Activated CD4-positive, alpha-beta T cell treated with anti-CD3 and anti-CD28 coated beads, Interleukin-2, amount 50 U/mL, for 1 hour (primary cell): ENCODE measurements around the gene WNT3A.

Experiments used
- DNase-seq: peaks from one replicate; pipeline ENCODE4 v3.0.0-alpha.2; 2020

WNT3A gene

DNA sequence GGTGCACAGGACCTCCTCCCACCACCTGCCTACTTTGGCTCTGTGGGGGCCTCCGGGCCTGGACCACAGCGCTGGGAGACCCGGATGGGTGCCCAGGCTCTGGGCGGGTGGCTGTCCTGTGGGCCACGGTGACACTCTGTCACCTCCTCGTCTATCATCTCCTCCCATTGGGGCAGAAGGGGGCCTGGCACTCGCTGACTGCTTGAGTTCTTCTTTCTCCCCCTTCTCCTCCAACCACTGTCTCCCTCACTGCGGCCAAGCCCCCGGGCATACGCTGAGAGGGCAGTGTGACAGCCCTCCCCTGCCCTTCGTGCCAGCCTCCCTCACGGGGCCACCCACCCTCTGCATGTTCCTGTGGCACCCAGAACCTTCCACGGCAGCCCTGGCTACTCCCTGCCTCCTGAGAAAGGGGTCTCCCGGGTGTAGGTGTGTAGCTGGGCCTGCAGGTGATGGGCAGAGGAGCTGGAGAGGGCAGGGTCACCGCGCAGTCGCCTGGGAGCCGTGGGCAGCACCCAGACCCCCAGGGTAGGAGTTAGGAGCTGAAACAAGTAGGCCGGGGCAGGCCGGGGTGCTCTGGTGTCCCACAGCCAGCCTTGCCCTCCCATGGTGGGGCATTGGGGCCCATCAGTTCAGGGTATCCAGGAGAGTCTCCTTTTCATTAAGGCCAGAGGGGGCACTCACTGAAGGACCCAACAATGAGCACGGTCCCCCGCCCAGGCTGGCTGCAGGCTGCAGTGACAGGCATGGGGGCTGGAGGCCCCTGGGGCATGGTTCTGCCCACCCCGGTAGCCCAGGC, 66.5 kb downstream of the WNT3A start:
- DNase-seq: no peak

DNA sequence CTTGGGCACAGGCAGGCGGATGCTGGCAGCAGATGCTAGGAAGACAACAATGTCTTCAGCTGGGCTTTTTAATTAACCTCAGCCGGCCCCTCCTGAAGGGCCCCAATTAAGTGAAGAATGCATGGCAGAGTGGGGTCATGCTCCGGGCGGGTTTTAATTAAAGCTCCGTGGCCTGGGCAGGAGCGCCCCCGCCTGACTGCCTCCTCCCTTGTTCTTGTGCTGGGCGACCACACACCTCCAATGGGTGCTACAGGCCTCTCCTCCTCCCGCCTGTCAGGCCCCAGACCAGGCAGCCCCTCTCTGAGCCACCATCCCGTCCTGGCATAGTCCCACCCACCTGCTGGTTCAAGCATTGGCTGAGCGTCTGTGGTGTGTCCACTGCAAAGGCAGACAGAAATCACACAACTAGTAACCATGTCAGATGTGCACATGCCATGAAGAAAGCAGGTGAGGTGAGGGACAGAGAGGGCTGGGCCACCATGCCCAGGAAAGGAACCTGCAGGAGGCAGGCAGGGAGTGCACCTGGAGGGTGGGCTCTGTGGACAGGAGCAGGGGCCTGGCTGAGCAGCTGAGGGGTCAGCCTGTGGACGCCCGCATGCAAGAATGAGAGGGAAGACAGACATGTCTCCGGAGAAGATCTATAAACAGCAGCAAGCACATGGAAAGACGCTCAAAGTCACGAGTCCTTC, 67.2 kb downstream of the WNT3A start:
- DNase-seq: no peak

DNA sequence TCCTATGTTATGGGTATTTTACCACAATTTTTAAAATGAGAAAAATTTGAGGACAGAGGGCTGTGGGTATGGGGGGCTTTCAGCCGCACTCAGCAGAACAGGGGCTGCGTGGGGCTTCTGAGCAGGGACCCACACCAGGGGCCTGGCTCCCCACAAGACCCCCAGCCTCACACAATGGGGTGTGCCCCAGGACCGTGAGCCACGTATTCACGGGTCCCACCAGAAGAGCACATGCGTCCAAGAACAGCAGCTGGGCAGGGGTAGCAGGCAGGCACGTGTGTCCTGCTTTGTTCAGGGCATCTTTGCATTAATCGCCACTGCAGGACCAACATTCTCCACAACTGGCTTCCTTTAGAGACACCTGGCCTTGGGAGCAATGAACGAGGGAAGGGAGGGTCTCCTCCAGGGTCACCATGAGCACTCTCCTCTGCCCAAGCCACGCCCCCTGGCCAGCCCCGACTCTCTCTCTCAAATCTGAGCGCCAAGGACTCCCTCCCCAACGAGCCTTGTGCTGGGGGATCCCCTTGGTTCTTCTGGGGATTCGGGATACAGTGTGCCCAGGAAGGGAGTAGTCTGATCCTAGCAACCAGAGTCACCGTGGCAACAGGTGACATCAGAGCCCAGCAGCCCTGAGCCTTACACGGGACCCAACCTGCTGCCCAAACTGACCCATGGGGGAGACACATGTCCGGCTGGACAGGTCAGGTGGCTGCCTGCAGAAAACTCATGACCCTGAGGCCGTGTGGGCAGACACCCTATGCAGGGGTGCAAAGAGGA, 68.3 kb downstream of the WNT3A start:
- no peak for DNase-seq

DNA sequence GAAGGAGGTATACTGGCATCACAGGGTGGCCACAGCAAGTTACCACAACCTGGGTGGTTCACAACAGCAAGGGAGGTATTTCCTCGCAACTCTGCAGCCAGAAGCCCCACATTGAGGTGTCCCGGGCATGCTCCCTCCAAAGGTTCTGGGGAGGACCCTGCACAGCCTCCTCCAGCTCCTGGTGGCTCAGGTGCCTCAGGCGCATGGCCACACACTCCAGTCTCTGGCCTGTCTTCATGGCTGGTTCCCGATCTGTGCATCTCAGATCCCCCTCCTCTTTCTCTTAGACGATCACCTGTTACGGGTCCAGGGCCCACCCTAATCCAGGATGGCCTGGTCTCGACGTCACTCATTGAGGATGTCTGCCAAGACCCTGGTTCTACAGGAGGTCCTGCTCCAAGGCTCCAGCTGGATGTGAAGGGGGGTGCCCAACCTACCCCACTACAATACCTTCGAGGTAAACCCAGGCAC, 69.0 kb downstream of the WNT3A start:
- DNase-seq: no peak

DNA sequence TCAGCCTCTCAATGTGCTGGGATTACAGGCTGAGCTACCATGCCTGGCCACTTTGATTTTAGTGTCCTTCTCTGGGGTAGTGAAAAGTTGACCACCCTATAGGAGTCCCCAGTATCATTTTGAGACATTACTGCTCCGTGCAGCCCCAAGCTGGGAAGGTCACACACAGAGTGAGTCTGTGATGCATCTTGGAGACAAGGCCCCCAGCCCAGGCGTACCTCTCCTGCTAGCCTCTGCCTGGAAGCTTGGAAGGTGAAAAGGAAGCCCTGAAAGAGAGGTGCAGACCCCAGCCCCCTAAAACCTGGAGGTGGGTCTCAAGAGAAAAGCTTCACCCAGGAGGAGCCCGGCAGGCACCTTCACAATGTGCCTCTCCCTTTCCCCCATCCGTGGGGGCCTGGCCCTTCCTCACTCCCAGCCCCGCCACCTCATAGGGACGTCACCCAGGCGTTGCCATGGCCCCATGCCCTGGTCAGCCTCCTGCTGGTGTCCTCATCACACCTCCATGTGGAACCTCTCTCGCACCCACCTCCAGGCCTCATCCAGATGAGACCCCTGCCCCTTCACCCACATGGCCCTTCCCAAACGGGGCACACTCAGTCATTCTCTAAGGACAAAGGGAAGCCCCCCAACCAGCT, 70.1 kb downstream of the WNT3A start:
- no peak for DNase-seq

DNA sequence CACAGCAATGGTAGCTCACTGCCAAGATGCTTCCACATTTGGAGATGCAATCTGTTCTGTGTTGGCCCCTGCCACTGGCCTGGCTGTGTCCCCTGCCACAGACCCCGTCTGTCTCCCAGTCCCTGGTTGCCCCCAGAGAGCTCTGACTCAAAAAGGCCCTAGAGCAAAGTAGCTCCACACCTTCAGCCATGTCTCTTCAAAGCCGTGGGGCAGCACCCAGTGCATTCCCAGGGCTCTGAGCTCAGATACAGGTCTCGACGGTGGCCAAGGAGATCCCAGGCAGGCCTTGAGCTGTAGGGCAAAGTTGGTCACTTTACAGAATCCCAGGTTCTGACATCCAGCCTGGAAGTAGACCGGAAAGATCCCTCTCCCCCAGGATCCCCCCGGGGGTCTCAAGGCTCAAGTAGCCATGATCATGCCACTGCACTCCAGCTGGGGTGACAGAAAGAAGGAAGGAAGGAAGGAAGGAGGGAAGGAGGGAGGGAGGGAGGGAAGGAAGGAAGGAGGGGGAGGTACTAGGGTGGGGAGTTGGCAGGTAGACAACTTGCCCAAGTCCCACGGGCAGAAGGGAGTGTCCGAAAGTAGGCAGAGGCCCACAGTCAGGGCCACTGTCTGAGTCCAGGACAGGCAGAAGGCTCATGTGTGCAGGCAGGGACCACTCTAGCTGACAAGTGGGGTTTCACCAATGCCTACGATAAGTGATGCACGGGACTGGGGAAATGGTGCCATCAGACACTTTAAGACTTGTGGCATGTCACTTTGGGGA, 71.0 kb downstream of the WNT3A start:
- peak; percentile 0 for DNase-seq

DNA sequence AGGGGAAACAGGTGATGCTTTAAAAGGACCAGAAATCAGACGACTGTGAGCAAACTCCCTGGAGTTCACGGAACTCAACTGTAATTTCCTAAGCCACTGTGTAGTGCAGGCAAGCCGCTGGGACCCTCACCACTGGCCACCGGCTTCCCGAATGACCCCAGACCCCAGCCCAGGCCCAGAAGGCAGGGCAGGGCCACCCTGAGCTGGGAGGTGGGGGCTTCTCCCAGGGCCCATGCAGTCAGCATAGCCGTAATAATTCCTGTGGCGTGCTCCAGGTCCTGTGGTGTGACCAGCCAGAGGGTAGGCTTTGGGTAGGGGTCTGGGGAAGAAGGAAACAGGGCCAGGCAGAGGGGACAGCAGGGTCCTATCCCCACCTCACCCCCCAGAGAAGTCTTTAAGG, 72.2 kb downstream of the WNT3A start:
- no peak for DNase-seq

DNA sequence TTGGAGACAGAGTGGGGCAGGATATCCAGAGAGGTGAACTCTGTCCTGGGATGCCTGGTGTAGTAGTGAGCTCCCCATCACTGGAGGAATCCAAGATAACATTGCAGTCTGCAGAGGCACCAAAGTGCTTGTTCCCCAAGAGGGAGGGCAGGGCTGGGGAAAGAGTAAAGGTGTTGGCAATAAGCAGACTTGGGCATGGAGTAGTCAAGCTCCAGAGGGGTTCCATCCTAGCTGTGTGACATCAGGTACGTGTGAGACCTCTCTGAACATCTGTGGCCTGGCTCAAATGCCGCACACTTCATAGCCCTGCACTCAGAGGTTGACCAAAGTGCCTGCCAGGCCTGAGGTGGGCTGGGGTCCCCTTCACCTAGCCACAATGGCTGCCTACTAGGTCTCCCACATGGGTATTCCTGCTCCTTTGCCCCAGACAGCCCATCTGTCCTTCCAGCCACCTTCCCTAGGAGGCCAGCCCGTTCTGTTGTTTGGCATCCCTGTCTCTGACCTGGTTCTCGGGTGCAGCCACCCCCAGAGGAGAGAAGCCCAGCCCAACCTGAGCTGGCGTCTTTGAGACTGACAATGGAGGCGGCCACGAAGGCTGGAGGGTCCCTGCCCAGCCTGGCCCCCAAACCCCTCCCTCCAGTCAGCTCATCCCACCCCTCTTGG, 72.9 kb downstream of the WNT3A start:
- DNase-seq: no peak

DNA sequence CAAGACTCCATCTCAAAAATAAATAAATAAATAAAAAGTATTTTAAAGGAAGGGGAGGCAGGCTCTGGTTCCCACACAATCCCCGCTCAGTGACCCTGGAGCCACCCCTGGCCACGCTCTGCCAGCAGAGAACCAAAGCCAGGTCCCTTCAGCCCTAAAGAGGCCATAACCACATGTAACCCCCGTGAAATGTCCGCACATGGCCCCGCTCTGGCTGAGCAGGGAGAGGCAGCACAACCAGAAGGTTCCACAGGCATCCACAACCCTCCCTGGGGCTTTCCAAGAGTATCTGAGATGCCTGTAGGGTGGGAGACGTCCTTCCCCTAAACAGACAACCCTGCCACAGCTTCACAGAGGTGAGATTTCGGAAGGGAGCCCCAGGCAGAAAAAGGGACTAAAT, 74.3 kb downstream of the WNT3A start:
- DNase-seq: no peak

DNA sequence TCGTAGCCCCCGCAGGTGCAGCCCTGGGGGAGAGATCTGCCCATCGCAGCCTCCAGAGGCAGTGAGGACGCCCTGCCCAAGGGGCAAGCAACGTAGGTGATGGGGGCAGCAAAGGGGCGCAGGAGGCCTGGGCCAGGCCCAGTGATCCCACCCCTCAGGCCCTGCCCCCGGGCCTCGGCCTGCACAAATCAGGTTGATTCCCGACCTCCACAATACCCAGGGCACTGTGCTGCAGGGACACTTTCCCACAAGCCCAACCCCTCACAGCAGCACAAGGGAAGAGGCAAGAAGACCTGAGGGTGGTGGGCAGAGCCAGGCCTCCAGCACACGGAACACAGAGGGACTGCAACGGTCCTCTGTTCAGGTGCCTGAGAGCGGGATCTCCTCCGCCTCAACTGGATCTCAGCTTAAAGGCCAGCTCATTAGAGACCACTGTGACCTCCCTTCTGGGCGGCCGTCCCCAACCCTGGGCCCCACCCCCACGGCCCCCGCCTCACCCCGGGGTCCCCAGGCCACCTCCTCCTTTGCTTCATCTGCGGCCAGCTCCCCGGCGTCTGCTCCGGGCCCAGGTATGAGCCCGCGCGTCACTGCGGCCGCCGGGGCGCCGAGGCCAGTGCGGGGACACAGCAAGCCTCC, 74.9 kb downstream of the WNT3A start:
- no peak for DNase-seq

DNA sequence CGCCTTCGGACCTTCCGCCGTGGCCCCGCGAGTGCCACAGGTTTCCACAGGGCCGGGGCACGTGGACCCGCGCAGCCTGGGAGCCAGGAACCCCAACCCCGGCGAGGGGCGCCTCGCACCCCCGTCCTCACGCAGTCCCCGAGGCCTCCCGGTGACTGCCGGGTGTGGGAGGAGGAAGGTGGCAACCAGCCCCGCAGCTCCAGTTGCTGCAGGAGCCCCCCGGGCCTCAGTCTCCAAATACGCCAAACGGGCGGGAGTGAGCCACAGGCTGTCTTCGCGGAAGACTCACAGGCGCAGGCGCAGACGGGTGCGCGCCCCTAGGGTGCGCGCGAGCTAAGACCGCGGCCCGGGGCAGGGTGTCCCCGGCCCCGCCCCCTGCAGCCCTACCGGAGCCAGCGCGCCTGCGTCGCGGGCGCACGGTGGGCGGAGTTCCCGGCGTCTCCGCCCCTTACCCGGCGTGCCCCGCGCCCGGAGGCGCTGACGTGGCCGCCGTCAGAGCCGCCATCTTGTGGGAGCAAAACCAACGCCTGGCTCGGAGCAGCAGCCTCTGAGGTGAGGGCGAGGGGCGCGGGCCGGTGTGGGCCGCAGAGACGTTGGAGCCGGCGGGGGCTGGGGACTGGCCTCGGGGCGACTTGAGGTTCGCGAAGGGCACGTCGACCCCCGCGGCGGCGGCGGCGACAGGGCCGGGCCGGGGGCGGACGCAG, 75.6 kb downstream of the WNT3A start, which contains the start of gene ARF1:
Gene ARF1 (plus strand): TSS at position 495 of the 704 bp plus-strand sequence. CDS start 14,407 bp downstream, outside the sequence.
- DNase-seq: peak; percentile 90

DNA sequence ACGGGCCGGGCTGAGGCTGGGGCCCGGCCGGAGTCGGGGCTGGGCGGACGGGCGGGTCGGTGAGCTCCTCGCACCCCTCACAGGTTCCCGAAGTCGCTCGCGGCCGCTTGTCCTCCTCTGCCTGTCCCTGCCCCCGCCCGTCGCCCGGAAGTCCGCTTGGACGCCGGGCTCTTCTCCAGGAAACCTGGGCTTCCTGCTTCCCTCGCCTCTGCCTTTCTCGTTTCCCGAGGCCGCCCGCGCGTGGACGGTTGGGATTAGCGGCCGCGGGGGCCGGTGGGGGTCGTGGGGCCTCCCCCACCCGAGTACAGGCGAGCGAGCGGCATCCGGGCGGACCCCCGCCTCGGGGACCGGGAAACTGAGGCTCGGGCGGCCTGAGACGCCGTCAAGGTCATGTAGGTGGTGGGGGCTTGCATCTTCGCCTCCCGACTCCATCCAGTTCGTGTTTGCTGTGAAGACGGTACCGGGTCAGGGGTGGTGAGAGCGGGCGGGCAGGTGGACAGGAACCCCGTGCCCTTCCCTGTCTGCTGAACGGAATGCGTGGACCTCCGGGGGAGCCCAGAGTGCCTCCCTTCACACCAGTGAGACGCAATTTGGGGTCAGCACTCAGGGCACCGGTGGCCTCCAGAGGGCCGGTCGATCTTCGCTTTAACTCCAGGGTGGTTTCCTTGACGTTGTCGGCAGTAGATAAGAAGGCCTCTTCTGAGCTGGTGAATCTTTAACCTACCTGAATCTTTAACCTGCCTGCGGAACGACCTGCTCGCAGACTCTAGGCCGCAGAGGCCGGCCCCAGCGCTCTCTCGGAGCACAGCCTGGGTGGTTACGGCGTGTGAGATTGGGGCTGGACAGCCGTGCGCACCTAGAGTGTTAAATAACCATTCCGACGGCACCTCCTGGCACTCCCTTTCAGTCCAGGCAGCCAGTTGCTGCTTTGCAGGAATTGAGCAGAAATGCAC, 76.4 kb downstream of the WNT3A start:
- DNase-seq: peak; percentile 25

DNA sequence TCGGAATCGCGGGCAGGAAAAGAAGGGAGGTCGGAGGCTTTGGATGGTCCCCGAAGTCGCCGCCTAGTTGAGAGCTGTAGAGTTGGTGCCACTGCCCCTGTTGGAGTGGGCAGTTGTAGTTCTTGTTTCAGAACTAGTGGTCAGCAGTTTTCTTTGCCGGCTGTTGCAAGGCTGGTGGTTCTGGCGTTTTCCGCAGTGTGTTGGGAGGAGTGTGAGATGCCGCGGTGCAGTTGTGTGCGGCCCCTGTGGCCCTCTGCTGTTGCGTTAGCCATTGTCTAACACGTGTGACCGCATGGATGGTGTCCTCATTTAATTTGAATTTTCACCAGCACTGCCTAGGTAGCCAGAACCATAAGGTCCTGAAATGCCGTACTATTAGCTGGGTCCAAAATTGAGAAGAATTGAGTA, 77.1 kb downstream of the WNT3A start:
- DNase-seq: no peak

DNA sequence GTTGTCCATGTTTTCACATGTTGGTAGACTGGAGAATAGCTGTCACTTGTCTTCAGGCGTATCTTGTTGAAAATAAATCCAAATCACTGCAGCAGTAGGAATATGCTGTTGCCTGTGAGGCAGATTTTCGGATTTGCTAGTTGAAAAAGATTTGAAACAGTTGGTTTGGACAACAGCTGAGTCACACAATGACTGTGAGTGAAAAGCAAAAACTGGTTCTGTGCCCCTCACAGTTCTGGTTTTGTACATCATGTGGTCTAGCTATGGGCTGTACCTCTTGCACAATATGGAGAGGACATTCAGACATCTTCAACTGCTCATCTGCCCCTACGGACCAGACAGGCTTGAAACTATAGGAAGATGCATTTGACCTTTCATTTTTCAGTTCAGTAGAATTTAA, 77.5 kb downstream of the WNT3A start:
- DNase-seq: no peak

DNA sequence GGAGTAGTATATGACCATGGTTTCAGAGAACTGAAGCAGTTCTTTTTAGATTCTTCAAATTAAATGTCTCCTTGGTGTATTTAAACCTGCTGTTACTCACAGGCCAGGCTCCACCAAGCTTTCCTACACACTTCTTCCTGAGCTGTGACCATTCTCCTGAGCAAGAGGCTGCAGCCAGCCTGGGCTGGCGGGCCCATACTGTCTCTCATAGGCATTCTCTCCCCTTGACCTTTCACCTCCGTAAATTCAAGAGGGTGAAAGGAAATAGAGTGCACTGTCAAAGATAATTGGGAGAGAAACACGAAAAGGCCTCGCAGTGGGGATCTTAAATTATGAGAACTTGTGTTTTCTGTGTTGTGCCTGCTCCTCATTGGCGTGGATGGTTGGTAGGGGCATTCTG, 78.0 kb downstream of the WNT3A start:
- no peak for DNase-seq

DNA sequence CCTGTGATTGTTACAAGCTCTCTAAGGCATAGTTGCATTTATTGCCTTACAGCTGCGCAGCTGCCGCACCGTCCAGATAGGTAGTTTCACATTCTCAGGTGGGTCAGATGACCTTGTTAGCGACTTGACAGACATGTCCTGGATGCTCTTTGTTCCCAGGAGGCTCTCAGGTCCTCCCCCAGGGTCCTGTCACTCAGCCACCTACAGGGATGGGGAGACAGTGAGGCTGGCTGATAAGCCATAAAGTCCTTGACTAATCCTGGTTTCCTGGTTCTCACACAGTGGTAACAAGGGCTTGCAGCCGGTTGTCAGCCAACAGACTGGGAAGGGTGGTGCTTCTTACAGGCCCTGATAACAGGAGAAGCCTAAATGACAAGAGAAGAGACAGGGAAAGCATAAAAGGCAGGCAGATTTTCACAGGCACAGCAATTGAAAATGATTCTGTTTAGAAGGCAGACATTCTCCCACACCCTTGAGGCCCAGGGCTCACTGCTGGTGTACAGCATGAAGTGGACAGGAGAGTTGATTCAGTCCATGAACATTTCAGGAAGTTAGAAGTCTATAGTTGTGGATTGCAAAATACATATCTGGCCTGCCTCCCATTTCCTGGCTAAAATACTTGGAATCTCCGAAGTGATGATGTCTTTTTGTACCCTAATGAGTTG, 78.6 kb downstream of the WNT3A start:
- DNase-seq: no peak

DNA sequence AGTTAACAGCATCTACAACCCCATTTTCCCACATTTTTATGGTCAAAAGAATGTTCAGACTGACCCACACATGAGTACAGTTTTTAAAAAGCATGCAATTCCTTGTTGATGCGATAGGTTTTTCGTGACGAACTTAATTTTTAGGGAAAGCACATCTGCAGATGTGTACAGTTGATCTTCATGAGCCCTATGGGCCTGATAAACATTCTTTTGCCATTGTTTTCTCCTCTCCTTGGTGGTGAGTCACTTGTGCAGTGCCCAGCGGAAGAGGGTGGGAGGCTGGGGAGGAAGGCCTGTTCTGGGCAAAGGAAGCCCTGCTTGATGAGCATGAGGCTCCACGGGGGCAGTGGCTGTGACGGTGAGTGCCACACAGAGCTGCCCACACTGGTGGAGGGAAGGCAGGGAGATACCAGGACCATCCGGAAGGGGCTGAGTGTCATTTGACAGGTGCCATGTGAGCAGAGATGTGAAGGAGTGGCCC, 81.0 kb downstream of the WNT3A start:
- no peak for DNase-seq
